GM19397 (cell line): ENCODE results near the gene PCCA.

Source experiments
- ATAC-seq: cut with Tn5 transposase; IDR thresholded peaks from one replicate; pipeline ENCODE4 v1.9.1; 2021; ENCODE audit warnings: mild to moderate bottlenecking, moderate library complexity; ENCODE audit not compliant: unreplicated experiment

The PCCA gene

GRCh38 chr13:100396776-100397175 lies 307.9 kb downstream of the PCCA start:
- ATAC-seq: no peak

- no peak for ATAC-seq
Measured at GRCh38 chr13:100397627-100398026, 308.7 kb downstream of the PCCA start.

- no peak for ATAC-seq
Measured at GRCh38 chr13:100398360-100398759, 309.5 kb downstream of the PCCA start.

- ATAC-seq: no peak
Measured at GRCh38 chr13:100399455-100399854, 310.6 kb downstream of the PCCA start.

GRCh38 chr13:100403675-100404074 lies 314.8 kb downstream of the PCCA start:
- ATAC-seq: no peak

- ATAC-seq: no peak
Measured at GRCh38 chr13:100409132-100409531, 320.2 kb downstream of the PCCA start.

GRCh38 chr13:100423375-100423774 lies 334.5 kb downstream of the PCCA start:
- ATAC-seq: no peak

GRCh38 chr13:100428986-100429385 lies 340.1 kb downstream of the PCCA start:
- no peak for ATAC-seq

GRCh38 chr13:100432611-100433010 lies 343.7 kb downstream of the PCCA start:
- no peak for ATAC-seq

GRCh38 chr13:100433475-100433874 lies 344.6 kb downstream of the PCCA start:
- no peak for ATAC-seq

GRCh38 chr13:100434010-100434763 lies 345.3 kb downstream of the PCCA start:
- ATAC-seq: no peak

GRCh38 chr13:100436099-100436498 lies 347.2 kb downstream of the PCCA start:
- ATAC-seq: no peak

GRCh38 chr13:100438059-100438788 lies 349.3 kb downstream of the PCCA start:
- ATAC-seq: no peak

- ATAC-seq: no peak
Measured at GRCh38 chr13:100439247-100439970, 350.5 kb downstream of the PCCA start.

- ATAC-seq: no peak
Measured at GRCh38 chr13:100440751-100441425, 352.0 kb downstream of the PCCA start.

GRCh38 chr13:100442095-100442832 lies 353.4 kb downstream of the PCCA start:
- ATAC-seq: no peak

- no peak for ATAC-seq
Measured at GRCh38 chr13:100443278-100443997, 354.5 kb downstream of the PCCA start.

- ATAC-seq: no peak
Measured at GRCh38 chr13:100443998-100444328, 355.1 kb downstream of the PCCA start.

- no peak for ATAC-seq
Measured at GRCh38 chr13:100447831-100448230, 358.9 kb downstream of the PCCA start.

- ATAC-seq: no peak
Measured at GRCh38 chr13:100451923-100452322, 363.0 kb downstream of the PCCA start.
